Measurements from ENCODE around the gene TAPT1. TPM values are rescaled to one million over a fixed set of nuclear protein-coding genes. Genes with fewer than 3 reads are reported as not detected.

The TAPT1 gene
- total RNA-seq, 1 experiment from 2014 or later, result 11.1 TPM

DNA sequence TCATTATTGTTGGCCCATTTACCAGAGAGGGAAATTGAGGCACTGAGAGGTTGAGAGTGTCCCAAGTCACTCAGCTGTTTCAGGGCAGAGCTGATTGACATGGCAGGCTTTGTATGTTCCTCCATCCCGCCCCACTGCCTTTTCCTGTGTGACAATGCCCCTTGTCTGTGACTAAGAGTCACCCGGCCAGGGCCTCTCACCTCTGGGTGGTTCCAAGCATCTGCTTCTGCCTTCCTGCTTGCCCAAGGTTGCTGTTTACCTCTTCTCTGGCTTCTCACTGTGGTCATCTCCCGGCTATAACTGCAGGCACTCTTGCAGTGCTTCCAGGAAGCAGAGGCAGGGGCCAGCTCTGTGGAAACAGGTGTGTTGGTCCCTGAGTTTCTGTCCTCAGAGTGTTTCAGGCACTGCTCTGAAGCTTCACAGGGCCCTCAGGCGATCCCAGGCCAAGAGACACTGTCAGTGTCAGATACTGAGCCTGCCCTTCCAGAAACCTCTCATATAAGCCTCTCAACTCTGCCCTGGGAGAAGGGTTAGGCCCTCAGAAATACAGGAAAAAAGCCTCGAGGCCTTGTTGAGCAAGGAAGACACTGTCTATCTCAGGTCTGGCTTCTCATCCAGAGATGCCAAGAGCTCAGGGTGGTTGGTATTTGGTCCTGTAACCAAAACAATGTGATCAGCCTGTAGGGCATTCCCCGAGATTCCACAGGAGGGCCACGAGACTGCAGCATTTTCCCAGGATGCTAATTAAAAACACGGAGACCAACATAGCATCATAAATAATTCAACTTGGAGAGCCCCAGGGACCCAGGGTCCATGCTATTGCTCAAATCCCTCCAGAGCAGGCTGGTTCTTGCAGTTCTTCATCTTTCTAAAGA, 100.5 kb downstream of the TAPT1 start:
- no peak overlapping the region for H2BK5ac ChIP-seq (ENCODE audit: insufficient read length, low read length)
- no peaks in the 10 kb centered on the region for H3K79me1 ChIP-seq (ENCODE audit: insufficient read depth, low read depth, low read length, poor library complexity, severe bottlenecking)
- DNase-seq, result no peak
- no peak overlapping the region for H3K23ac ChIP-seq (ENCODE audit: insufficient read length, low read depth, low read length)
- H3K23me2 ChIP-seq (ENCODE audit: insufficient read length, low read depth, low read length, poor library complexity, severe bottlenecking), result no peaks in the 10 kb centered on the region
- H3K27ac Mint-ChIP-seq, result no peak overlapping the region
- H2AFZ ChIP-seq (ENCODE audit: low read length), result no peak overlapping the region
- H3K4me1 Mint-ChIP-seq, result peaks cover 0 to 9% of the 10 kb centered on the region in 2 experiments; a peak in 2 of 4 replicates
- no peaks in the 10 kb centered on the region for H3K9me3 Mint-ChIP-seq
- no peaks in the 10 kb centered on the region for H3K79me2 ChIP-seq (ENCODE audit: insufficient read depth, low read length)
- H3K4me1 ChIP-seq (ENCODE audit: insufficient read depth, low read length), result no peaks in the 10 kb centered on the region
- H3K27me3 ChIP-seq (ENCODE audit: insufficient read depth, low read length), result no peaks in the 10 kb centered on the region
- no peak overlapping the region for H3K27ac ChIP-seq (ENCODE audit: insufficient read length, low read depth, low read length)
- no peak overlapping the region for H3T11ph ChIP-seq (ENCODE audit: low read length)
- no CpG with 5 or more reads among the region's 8 CpGs for whole genome bisulfite sequencing (ENCODE audit: extremely low coverage, insufficient read length, low lambda C conversion rate)
- no peak overlapping the region for H3K18ac ChIP-seq (ENCODE audit: insufficient read length, low read depth, low read length)
- H3K56ac ChIP-seq (ENCODE audit: insufficient read length, low read depth, low read length), result no peak overlapping the region
- no peak overlapping the region for H2BK12ac ChIP-seq (ENCODE audit: insufficient read length, low read depth, low read length)
- no peak overlapping the region for H3K9ac ChIP-seq (ENCODE audit: extremely low read depth, insufficient read length, low read length)
- H3K27me3 Mint-ChIP-seq (ENCODE audit: low read depth), result no peaks in the 10 kb centered on the region
- no peak overlapping the region for H4K8ac ChIP-seq (replicated peaks; ENCODE audit: insufficient read length, low read depth, low read length)
- H3K36me3 Mint-ChIP-seq (ENCODE audit: insufficient read depth in 1 of 3, low read depth in 3 of 3), result no peaks in the 10 kb centered on the region
- H2AK5ac ChIP-seq (ENCODE audit: insufficient read length, low read length), result no peak overlapping the region
- no peak overlapping the region; a peak in 1 of 5 replicates for H3K4me3 Mint-ChIP-seq
- no peak overlapping the region for H4K91ac ChIP-seq (ENCODE audit: insufficient read length, low read depth, low read length)
- no peaks in the 10 kb centered on the region for H3K9me3 ChIP-seq (ENCODE audit: control insufficient read depth, low read depth, low read length)
- no peak overlapping the region for H2BK120ac ChIP-seq (ENCODE audit: low read depth, low read length, poor library complexity, severe bottlenecking)
- H3K4ac ChIP-seq (ENCODE audit: low read depth, low read length), result no peak overlapping the region
- no peaks in the 10 kb centered on the region for H4K20me1 ChIP-seq (ENCODE audit: control insufficient read depth, insufficient read depth, insufficient read length)
- H2BK20ac ChIP-seq (ENCODE audit: low read depth, low read length, poor library complexity, severe bottlenecking), result no peak overlapping the region
- H3K4me2 ChIP-seq (ENCODE audit: insufficient read depth, insufficient read length, low read length), result no peak overlapping the region
- H4K5ac ChIP-seq (ENCODE audit: insufficient read length, low read depth, low read length), result no peak overlapping the region
- no peak overlapping the region for H3K14ac ChIP-seq (ENCODE audit: insufficient read depth, low read length)
- TF ChIP-seq, protein P1, sequence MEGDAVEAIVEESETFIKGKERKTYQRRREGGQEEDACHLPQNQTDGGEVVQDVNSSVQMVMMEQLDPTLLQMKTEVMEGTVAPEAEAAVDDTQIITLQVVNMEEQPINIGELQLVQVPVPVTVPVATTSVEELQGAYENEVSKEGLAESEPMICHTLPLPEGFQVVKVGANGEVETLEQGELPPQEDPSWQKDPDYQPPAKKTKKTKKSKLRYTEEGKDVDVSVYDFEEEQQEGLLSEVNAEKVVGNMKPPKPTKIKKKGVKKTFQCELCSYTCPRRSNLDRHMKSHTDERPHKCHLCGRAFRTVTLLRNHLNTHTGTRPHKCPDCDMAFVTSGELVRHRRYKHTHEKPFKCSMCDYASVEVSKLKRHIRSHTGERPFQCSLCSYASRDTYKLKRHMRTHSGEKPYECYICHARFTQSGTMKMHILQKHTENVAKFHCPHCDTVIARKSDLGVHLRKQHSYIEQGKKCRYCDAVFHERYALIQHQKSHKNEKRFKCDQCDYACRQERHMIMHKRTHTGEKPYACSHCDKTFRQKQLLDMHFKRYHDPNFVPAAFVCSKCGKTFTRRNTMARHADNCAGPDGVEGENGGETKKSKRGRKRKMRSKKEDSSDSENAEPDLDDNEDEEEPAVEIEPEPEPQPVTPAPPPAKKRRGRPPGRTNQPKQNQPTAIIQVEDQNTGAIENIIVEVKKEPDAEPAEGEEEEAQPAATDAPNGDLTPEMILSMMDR (conservative IDR thresholded peaks at IDR 0.05), result no peak
- H2BK15ac ChIP-seq (ENCODE audit: low read depth, low read length), result no peak overlapping the region
